HG02610 (cell line): Measurements from ENCODE around the gene OLFM1.

Experiments used
- ATAC-seq: cut with Tn5 transposase; IDR thresholded peaks from one replicate; pipeline ENCODE4 v1.9.1; 2021; ENCODE audit warnings: mild to moderate bottlenecking, moderate library complexity; ENCODE audit not compliant: unreplicated experiment

The OLFM1 gene

GRCh38 chr9:135087489-135087792 lies at the start of gene OLFM1:
TSS of gene OLFM1 (plus strand) at chr9:135087668. CDS start at chr9:135087990, 322 bp downstream.
- no peak for ATAC-seq

DNA sequence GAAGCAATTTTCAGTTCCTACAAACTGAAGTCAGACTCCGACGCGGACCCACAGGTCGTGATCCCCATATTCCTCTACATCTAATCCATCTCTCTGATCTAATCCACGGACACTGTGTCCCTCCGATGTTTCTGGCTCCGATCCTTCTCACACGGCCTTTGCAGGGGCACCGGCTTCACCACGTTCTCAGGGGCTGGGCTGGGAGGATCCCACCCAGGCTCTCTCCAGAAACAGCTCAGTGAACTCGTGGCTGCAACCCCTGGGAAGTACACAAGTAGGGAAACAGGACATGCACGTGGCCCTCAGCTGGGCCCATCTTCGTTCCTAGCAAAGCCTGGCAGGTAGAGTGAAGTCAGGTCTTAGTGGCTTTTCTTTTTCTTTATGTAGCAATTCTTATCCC lies 49.1 kb upstream of the OLFM1 start:
- no peak for ATAC-seq

GRCh38 chr9:135038826-135039225 lies 48.6 kb upstream of the OLFM1 start:
- ATAC-seq = no peak

GRCh38 chr9:135039266-135039870 lies 48.1 kb upstream of the OLFM1 start:
- no peak for ATAC-seq

- no peak for ATAC-seq
Observed at GRCh38 chr9:135039916-135040645, 47.4 kb upstream of the OLFM1 start.

DNA sequence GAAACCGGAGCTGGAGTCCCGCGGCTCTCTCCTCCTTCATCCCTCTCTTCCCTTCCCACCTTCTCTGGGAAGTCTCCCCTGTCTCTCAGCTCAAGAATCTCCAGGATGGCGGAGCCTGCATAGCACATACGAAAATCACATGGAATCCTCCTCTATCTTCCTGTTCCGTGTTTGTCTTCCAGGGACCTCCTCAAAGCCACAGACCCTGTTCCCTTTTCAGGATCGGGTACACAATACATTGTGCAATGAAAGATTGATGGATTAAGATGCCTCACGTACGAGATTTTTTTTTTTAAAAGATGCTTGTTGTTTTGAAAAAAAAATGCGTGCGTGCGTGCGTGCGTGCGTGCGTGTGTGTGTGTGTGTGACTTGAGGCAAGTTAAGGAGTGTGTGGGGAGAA lies 46.6 kb upstream of the OLFM1 start:
- no peak for ATAC-seq

DNA sequence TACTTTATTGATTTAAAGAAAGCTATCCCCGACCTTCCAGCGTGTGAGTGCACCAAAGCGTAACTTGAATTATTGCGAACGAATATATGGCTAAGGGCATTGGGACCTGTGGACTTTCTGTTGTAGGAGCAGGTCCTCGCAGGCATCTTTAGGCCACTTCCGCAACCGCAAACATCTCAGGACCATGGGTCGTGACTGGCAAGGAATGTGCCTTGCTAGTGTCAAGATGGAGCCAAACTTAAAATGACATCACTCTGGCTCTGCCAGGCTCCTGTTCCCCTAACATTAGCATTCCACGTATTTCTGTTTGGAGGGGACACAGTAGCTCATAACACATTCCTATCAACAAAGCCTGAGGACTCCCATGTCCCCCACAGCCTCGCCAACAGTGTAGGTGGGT lies 44.1 kb upstream of the OLFM1 start:
- ATAC-seq = no peak

GRCh38 chr9:135045264-135045927 lies 42.1 kb upstream of the OLFM1 start:
- ATAC-seq = no peak

DNA sequence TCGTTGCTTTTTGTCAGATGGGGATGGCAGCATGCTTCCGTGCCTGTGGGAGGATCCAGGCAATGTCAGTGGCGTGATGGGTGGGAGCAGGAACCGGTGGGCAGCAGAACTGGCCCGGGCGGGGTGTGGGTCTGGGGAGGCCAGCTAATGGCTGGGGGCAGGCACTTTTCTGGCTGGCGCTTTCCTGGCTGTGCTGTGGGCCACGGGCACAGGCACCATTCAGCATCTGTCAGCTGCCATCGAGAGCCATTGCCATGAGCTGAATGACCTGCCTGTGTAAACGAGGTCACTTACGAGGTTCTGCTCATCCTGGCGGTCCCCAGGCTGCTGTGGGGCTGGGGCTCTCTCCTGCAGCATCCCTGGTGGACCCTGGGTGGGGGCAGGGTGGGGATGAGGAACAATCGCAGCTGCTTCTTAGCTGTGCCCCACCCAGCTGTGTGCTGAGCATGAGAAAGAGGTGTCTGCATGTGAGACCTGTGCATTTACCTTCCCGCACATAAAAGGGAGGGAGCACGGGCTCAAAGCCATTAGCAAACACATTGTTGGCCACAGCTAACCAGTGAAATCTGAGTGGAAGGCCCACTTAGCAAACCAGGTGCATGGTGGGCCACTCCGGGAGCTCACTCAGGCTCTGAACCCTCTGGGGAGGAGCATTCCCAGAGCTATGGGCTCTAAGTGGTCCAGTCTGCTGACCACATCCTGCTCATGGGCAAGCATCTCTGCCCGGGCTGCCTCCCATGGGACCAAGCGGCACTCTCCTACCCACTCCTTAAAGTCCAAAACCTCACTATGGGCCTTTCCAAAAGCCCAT lies 41.3 kb upstream of the OLFM1 start:
- ATAC-seq = no peak

GRCh38 chr9:135046739-135047350 lies 40.6 kb upstream of the OLFM1 start:
- no peak for ATAC-seq

- ATAC-seq = no peak
Observed at GRCh38 chr9:135047521-135047920, 39.9 kb upstream of the OLFM1 start.

GRCh38 chr9:135048046-135048757 lies 39.3 kb upstream of the OLFM1 start:
- no peak for ATAC-seq

- no peak for ATAC-seq
Observed at GRCh38 chr9:135048758-135049444, 38.6 kb upstream of the OLFM1 start.

DNA sequence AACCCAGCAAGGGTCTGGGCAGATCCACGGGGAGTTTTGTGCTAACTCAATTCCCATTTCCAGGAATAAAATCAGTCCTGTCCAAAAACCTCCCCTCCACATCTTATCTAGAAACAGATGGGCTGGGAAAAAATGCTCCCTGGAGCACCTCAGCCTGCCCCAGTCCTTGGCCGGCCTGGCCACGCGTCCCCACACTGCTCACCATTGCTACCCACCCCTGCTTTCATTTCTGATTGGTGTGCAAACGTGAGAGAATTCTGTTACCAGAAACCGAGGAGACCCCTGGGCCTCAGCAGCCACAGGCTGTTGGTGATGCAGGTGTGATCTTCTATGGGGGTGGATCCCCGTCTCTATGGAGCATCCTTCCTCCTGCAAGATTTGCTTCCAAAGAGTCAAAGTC lies 38.0 kb upstream of the OLFM1 start:
- no peak for ATAC-seq

GRCh38 chr9:135050072-135050990 lies 37.1 kb upstream of the OLFM1 start:
- ATAC-seq = no peak

DNA sequence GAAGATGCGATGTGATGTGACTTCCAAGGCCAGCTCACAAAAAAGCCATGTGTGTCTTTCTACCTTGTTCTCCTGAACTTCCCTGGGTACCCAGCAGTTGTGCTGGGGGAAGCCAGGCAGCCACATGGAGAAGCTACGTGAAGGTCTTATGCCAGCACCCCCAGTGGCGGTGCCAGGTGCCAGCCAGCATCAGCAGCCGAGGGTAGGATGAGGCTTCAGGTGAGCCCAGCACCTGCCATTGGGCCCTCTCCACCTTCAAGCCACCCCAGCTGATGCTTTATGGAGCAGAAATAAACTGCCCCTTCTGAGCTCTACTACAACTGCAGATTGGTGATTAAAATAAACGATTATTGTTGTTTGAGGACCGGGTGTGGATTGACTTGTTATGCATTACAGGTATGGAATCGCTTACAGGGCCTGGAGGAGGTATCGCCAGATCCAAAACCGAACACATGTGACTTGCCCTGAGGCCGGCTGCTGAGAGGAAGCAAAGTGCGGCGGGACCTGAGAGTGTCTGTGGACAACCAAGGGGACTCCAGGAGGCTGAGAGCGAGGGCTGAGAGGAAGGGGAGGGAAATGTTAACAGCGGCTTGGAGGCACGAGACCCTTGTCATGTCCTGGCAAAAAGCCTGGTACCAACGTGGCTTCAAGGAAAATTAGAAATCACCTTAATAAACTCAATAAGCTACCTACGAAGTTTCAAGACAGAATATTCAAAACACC lies 36.0 kb upstream of the OLFM1 start:
- no peak for ATAC-seq

DNA sequence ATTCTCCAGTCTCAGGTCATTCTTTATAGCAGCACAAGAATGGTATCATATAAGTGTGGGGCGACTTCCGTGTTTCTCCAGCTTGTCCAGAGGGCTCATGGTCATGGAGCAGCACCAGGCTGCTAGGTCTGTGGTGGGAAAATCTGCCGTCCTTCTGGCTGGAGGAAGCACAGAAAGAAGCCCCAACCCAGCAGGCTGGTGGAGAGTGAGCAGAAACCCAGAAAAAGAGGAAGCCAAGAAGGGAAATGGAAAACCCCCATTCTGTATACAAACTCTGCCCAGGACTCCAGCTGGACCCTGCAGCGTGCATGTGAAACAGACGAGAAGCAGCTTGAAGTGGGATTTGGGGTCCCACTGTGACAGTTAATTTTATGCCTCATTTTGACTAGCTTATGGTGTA lies 34.3 kb upstream of the OLFM1 start:
- ATAC-seq = no peak

- ATAC-seq = no peak
Observed at GRCh38 chr9:135055181-135055580, 32.3 kb upstream of the OLFM1 start.
